Endothelial cell of umbilical vein (primary cell): ENCODE results near the gene DUSP8.

Experiments used
- CTCF ChIP-seq, 2 donors: IDR thresholded peaks; 1 replicate in 1 of 2; 2 replicates in 1 of 2; pipeline ENCODE4 v1.5.1; 2011; ENCODE audit warnings: low read length in 2 of 2, mild to moderate bottlenecking in 2 of 2, moderate library complexity in 2 of 2, control low read depth in 1 of 2, inconsistent platforms in 1 of 2, low read depth in 1 of 2; ENCODE audit not compliant: insufficient read depth in 1 of 2; ENCODE audit errors: extremely low read depth in 1 of 2
- EZH2 ChIP-seq: IDR thresholded peaks from 2 replicates; pipeline ENCODE4 v1.6.1; 2012; ENCODE audit warnings: borderline replicate concordance, low read depth, mild to moderate bottlenecking, moderate library complexity, low read length, inconsistent platforms; ENCODE audit not compliant: severe bottlenecking
- FOS ChIP-seq: IDR thresholded peaks from 2 replicates; pipeline ENCODE4 v1.6.1; 2011; ENCODE audit warnings: mild to moderate bottlenecking, low read length, moderate library complexity, borderline replicate concordance; ENCODE audit not compliant: insufficient read depth
- JUN ChIP-seq: IDR thresholded peaks from 2 replicates; pipeline ENCODE4 v1.6.1; 2011; ENCODE audit warnings: borderline replicate concordance, low read depth; ENCODE audit not compliant: insufficient read length, insufficient read depth
- MAX ChIP-seq: IDR thresholded peaks from 2 replicates; pipeline ENCODE4 v1.6.1; 2011; ENCODE audit not compliant: insufficient read depth, insufficient read length
- MYC ChIP-seq: IDR thresholded peaks from one replicate; pipeline ENCODE4 v1.6.1; 2011; ENCODE audit warnings: mild to moderate bottlenecking, low read depth, low read length
- POLR2A ChIP-seq: IDR thresholded peaks from 2 replicates; pipeline ENCODE4 v1.6.1; 2012; ENCODE audit warnings: low read depth, mild to moderate bottlenecking, control low read depth, low read length
- POLR2AphosphoS5 ChIP-seq: IDR thresholded peaks from 2 replicates; pipeline ENCODE4 v1.6.1; 2012; ENCODE audit warnings: low read depth, mild to moderate bottlenecking, control low read depth, low read length, moderate library complexity; ENCODE audit not compliant: insufficient read depth

- no peak for TF ChIP-seq POLR2AphosphoS5
- no peak for TF ChIP-seq POLR2A
- no peak for TF ChIP-seq EZH2
- TF ChIP-seq MAX: no peak
- TF ChIP-seq CTCF (IDR thresholded peaks at IDR 0.05; ENCODE audit: extremely low read depth in 1 of 2, insufficient read depth in 1 of 2, low read depth in 1 of 2, low read length in 2 of 2): no peak
- no peak for TF ChIP-seq MYC
- TF ChIP-seq FOS: no peak
- TF ChIP-seq JUN: no peak
These were observed 12.7 kb downstream of the DUSP8 start for GRCh38 chr11:1559111-1559951.
